ENCODE measurements around the gene AADACL4.

The AADACL4 gene

GRCh38 chr1:12678820-12679219 is 34.9 kb downstream of the AADACL4 start:
- H3K4me3 ChIP-seq (ENCODE audit: control insufficient read depth, low read depth, low read length): no peak overlapping the region
- TF ChIP-seq CTCF (conservative IDR thresholded peaks at IDR 0.05; ENCODE audit: control insufficient read depth, insufficient read depth, low read depth, low read length): no peak
- no peak for DNase-seq (ENCODE audit: low read depth)

- no peak for TF ChIP-seq CTCF (conservative IDR thresholded peaks at IDR 0.05; ENCODE audit: control insufficient read depth, insufficient read depth, low read depth, low read length)
- DNase-seq (ENCODE audit: low read depth): no peak
- H3K4me3 ChIP-seq (ENCODE audit: control insufficient read depth, low read depth, low read length): no peak overlapping the region
Observed at GRCh38 chr1:12690156-12690555, 46.3 kb downstream of the AADACL4 start.

- DNase-seq (ENCODE audit: low read depth): peak; percentile 40
- H3K4me3 ChIP-seq (ENCODE audit: control insufficient read depth, low read depth, low read length): no peak overlapping the region
- TF ChIP-seq CTCF (conservative IDR thresholded peaks at IDR 0.05; ENCODE audit: control insufficient read depth, insufficient read depth, low read depth, low read length): no peak
Observed at GRCh38 chr1:12692967-12693782, 49.3 kb downstream of the AADACL4 start.

- DNase-seq (ENCODE audit: low read depth): no peak
- no peak overlapping the region for H3K4me3 ChIP-seq (ENCODE audit: control insufficient read depth, low read depth, low read length)
- no peak for TF ChIP-seq CTCF (conservative IDR thresholded peaks at IDR 0.05; ENCODE audit: control insufficient read depth, insufficient read depth, low read depth, low read length)
Observed at GRCh38 chr1:12696658-12697057, 52.8 kb downstream of the AADACL4 start.

GRCh38 chr1:12697397-12697796 is 53.5 kb downstream of the AADACL4 start:
- H3K4me3 ChIP-seq (ENCODE audit: control insufficient read depth, low read depth, low read length): no peak overlapping the region
- peak; percentile 13 for DNase-seq (ENCODE audit: low read depth)
- TF ChIP-seq CTCF (conservative IDR thresholded peaks at IDR 0.05; ENCODE audit: control insufficient read depth, insufficient read depth, low read depth, low read length): no peak

GRCh38 chr1:12703821-12704451 is 60.1 kb downstream of the AADACL4 start:
- no peak overlapping the region for H3K4me3 ChIP-seq (ENCODE audit: control insufficient read depth, low read depth, low read length)
- no peak for TF ChIP-seq CTCF (conservative IDR thresholded peaks at IDR 0.05; ENCODE audit: control insufficient read depth, insufficient read depth, low read depth, low read length)
- DNase-seq (ENCODE audit: low read depth): no peak
